Measurements from ENCODE around the gene STK39.

STK39 gene

DNA sequence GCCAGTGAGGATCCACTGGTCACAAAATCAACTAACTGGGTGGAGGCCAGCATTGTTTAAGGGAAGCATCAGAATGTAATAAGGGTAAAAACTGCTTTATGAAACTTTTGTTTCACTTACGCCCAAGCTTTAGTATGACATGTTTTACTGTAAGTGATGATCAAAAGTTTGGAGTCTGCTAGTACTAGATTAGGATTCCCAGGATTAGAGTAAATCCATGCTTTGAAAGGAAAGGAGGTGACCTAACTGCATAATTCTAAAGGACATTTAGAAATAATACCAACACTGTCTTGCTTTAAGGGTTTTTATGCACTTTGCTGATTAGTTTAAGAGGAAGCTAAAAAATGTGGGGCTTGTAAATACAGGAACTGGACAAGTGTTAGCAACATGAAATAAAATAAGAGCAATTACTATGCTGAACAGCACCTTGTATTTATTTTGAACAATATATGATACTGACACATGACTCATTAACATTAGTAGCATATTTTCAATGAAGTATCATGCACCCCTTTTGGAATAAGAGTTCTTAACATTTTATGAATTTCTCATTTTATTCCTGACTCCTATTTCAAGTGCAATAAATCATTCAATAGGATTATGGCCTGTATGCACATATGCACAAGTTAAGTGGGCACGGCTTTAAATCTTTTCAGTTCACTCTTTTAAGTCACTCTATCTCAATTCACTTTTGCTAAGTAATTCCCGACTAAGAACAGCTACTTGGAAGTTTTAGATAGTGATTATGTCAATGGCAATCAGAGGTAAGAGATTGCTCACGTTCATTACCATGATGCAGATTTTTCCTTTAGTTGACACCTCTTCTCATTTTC lies 62.5 kb downstream of the STK39 start:
- Histone ChIP-seq H3K4me2 (no peak overlapping the region), H3K36me3 (ENCODE audit: insufficient read depth) (no peaks in the 10 kb centered on the region), H2AFZ (ENCODE audit: low read depth) (no peak overlapping the region), H3K4me3 (IDR thresholded peaks at IDR 0.05; ENCODE audit: insufficient read depth, low read depth, low read length) (no peak overlapping the region), H3K27ac (no peak overlapping the region), H4K20me1 (ENCODE audit: insufficient read depth) (no peaks in the 10 kb centered on the region), H3K27me3 (ENCODE audit: insufficient read depth, low read depth) (no peaks in the 10 kb centered on the region), H3K4me1 (ENCODE audit: low read depth, poor library complexity, severe bottlenecking) (no peaks in the 10 kb centered on the region), H3K79me2 (ENCODE audit: insufficient read depth, low read depth) (no peaks in the 10 kb centered on the region), H3K9ac (no peak overlapping the region)
- TF ChIP-seq, protein P1, sequence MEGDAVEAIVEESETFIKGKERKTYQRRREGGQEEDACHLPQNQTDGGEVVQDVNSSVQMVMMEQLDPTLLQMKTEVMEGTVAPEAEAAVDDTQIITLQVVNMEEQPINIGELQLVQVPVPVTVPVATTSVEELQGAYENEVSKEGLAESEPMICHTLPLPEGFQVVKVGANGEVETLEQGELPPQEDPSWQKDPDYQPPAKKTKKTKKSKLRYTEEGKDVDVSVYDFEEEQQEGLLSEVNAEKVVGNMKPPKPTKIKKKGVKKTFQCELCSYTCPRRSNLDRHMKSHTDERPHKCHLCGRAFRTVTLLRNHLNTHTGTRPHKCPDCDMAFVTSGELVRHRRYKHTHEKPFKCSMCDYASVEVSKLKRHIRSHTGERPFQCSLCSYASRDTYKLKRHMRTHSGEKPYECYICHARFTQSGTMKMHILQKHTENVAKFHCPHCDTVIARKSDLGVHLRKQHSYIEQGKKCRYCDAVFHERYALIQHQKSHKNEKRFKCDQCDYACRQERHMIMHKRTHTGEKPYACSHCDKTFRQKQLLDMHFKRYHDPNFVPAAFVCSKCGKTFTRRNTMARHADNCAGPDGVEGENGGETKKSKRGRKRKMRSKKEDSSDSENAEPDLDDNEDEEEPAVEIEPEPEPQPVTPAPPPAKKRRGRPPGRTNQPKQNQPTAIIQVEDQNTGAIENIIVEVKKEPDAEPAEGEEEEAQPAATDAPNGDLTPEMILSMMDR (conservative IDR thresholded peaks at IDR 0.05; ENCODE audit: low read depth, low read length), result no peak

DNA sequence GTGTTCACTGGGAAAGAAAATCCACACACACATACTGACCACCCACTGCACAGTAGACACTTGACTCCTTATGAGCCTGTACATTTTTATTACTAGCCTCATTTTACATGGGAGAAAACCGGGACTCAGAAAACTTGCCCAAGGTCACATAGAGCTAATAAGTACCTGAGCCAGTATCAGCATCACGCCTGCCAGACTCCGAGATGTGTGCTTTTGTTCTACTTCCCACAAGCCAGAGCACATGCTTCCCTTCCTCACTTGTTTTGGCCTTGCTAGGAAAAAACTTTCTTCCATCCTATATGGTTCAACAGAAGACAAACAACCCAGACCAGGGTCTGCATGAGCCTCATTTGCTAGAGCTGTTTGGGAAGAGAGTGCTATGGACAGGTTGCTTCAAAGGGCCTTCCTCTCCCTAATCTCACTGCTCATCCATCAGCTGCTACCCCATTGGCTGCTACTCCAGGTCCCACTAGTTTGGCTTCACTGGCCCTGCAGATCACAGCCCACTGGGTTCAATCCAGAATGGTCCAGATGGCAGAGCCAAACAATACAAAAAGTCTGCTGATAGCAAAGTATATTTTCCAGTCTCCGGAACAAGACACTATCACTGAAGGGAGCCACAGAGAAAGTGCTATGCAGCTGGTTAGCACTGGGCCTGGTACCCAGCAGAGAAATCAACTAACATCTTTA lies 63.9 kb downstream of the STK39 start:
- H3K27ac ChIP-seq, result no peak overlapping the region
- no peak overlapping the region for H2AFZ ChIP-seq (ENCODE audit: low read depth)
- no peaks in the 10 kb centered on the region for H4K20me1 ChIP-seq (ENCODE audit: insufficient read depth)
- H3K79me2 ChIP-seq (ENCODE audit: insufficient read depth, low read depth), result no peaks in the 10 kb centered on the region
- no peak overlapping the region for H3K4me2 ChIP-seq
- no peaks in the 10 kb centered on the region for H3K36me3 ChIP-seq (ENCODE audit: insufficient read depth)
- no peak overlapping the region for H3K4me3 ChIP-seq (IDR thresholded peaks at IDR 0.05; ENCODE audit: insufficient read depth, low read depth, low read length)
- TF ChIP-seq, protein P1 (conservative IDR thresholded peaks at IDR 0.05; ENCODE audit: low read depth, low read length), result no peak
- no peaks in the 10 kb centered on the region for H3K4me1 ChIP-seq (ENCODE audit: low read depth, poor library complexity, severe bottlenecking)
- H3K9ac ChIP-seq, result no peak overlapping the region
- no peaks in the 10 kb centered on the region for H3K27me3 ChIP-seq (ENCODE audit: insufficient read depth, low read depth)

DNA sequence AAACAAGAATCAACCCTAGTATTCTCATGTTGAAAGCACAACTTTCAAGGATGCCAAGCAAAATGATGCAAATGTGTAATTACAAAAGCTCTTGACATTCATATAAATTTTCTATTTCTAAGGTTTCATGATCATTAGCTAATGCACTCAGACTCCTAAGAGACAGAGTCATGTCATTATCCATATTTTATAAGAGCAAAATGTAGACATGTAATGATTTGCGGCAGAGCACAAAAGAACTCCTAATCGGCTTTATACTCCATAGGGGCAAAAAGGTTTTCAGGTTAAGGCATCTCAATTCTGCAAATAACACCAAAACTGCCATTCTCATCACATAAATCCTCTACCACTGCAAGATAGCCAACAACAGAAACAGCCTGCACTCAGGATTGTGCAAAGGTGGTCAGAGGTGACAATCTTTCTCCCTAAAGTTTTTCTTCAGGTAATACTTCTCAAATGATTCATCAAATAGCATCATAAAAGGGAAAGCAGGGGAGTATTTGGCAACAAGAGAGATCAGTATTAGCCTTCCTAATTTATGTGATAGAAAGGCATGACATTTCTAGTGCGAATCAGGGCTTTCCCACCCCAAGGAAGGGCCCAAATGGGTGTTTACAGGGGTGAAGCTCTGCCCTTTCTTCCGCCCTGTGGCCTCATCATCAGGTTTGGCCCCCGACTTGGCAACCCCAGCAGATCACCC lies 64.7 kb downstream of the STK39 start:
- no peaks in the 10 kb centered on the region for H4K20me1 ChIP-seq (ENCODE audit: insufficient read depth)
- no peaks in the 10 kb centered on the region for H3K36me3 ChIP-seq (ENCODE audit: insufficient read depth)
- TF ChIP-seq, protein P1 (conservative IDR thresholded peaks at IDR 0.05; ENCODE audit: low read depth, low read length), result no peak
- no peaks in the 10 kb centered on the region for H3K4me1 ChIP-seq (ENCODE audit: low read depth, poor library complexity, severe bottlenecking)
- H3K79me2 ChIP-seq (ENCODE audit: insufficient read depth, low read depth), result no peaks in the 10 kb centered on the region
- no peaks in the 10 kb centered on the region for H3K27me3 ChIP-seq (ENCODE audit: insufficient read depth, low read depth)
- no peak overlapping the region for H2AFZ ChIP-seq (ENCODE audit: low read depth)
- no peak overlapping the region for H3K4me3 ChIP-seq (IDR thresholded peaks at IDR 0.05; ENCODE audit: insufficient read depth, low read depth, low read length)
- H3K27ac ChIP-seq, result no peak overlapping the region
- no peak overlapping the region for H3K9ac ChIP-seq
- H3K4me2 ChIP-seq, result no peak overlapping the region

DNA sequence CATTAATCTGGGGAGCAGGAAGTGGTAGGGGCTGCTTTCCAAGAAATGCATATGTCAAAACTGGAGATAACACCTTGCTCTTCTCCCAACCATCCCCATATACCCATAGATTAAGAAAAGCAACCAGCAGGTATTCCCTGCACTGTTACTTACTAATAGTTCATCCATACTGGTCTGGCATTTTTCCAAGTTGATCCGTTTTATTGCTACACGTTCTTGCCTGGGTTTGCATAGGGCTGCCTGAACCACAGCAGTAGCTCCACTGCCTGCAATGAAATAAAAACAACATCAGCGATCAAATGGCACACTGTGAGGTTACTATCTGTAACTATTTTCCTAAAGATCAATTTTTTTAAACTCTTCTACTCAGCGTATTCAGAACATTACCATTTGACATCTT lies 65.6 kb downstream of the STK39 start:
- Histone ChIP-seq H3K4me1 (ENCODE audit: low read depth, poor library complexity, severe bottlenecking) (no peaks in the 10 kb centered on the region), H2AFZ (ENCODE audit: low read depth) (no peak overlapping the region), H3K4me3 (IDR thresholded peaks at IDR 0.05; ENCODE audit: insufficient read depth, low read depth, low read length) (no peak overlapping the region), H3K27ac (no peak overlapping the region), H3K27me3 (ENCODE audit: insufficient read depth, low read depth) (no peaks in the 10 kb centered on the region), H3K79me2 (ENCODE audit: insufficient read depth, low read depth) (no peaks in the 10 kb centered on the region), H3K9ac (no peak overlapping the region), H4K20me1 (ENCODE audit: insufficient read depth) (no peaks in the 10 kb centered on the region), H3K4me2 (no peak overlapping the region), H3K36me3 (ENCODE audit: insufficient read depth) (no peaks in the 10 kb centered on the region)
- TF ChIP-seq, protein P1 (conservative IDR thresholded peaks at IDR 0.05; ENCODE audit: low read depth, low read length), result no peak

Data from KMS-11 (cell line).